ENCODE results near the gene IDH3A. TPM values are rescaled to one million over a fixed set of nuclear protein-coding genes. Genes with fewer than 3 reads are reported as not detected.

Gene IDH3A
- total RNA-seq, 1 experiment from 2014 or later, result 40.2 TPM

DNA sequence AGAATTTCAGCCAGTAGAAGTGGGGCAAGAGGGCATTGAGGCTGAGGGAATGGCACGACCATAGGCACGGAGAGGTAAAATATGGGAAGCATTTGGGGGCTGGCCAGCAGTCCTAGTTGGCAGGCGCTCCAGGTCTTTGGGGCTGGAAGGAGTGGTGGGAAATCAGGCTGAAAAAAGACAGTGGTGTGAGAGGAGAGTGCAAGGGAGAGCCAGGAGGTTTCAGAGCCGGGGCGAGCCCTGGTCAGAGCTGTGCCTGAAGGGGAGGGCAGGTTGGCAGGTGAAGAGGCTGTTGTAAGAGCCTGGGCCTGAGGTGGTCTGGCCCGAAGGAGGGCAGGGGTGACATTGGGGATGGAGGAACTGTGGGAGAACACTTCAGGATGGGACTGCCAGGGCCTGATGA is 1.6 kb upstream of the IDH3A start:
- H3K79me2 ChIP-seq (ENCODE audit: insufficient read depth, low read length), result no peaks in the 10 kb centered on the region
- H3K9ac ChIP-seq (ENCODE audit: extremely low read depth, insufficient read length, low read length), result no peak overlapping the region
- H3K4me2 ChIP-seq (ENCODE audit: insufficient read depth, insufficient read length, low read length), result no peak overlapping the region
- H4K20me1 ChIP-seq (ENCODE audit: control insufficient read depth, insufficient read depth, insufficient read length), result no peaks in the 10 kb centered on the region
- H2BK120ac ChIP-seq (ENCODE audit: low read depth, low read length, poor library complexity, severe bottlenecking), result no peak overlapping the region
- H2AFZ ChIP-seq (ENCODE audit: low read length), result no peak overlapping the region
- H2BK15ac ChIP-seq (ENCODE audit: low read depth, low read length), result no peak overlapping the region
- Mint-ChIP-seq H3K4me1 (peaks cover 11 to 22% of the 10 kb centered on the region in 2 experiments), H3K27ac (no peak overlapping the region), H3K27me3 (ENCODE audit: low read depth) (peaks cover 2% of the 10 kb centered on the region; the same call in 1 of the 2 replicates), H3K36me3 (ENCODE audit: insufficient read depth in 1 of 3, low read depth in 3 of 3) (peaks cover 0 to 5% (median 1%) of the 10 kb centered on the region in 3 experiments; a peak in 2 of 7 replicates), H3K4me3 (peak overlapping the region; percentile 50 to 57; a peak in 4 of 5 replicates), H3K9me3 (no peaks in the 10 kb centered on the region; a peak in 1 of 5 replicates)
- no peaks in the 10 kb centered on the region; the same call in 1 of the 2 replicates for H3K27me3 ChIP-seq (ENCODE audit: insufficient read depth, low read length)
- H3K9me3 ChIP-seq (ENCODE audit: control insufficient read depth, low read depth, low read length), result no peaks in the 10 kb centered on the region
- no peak overlapping the region for H4K91ac ChIP-seq (ENCODE audit: insufficient read length, low read depth, low read length)
- no peak overlapping the region for H3K56ac ChIP-seq (ENCODE audit: insufficient read length, low read depth, low read length)
- no peak overlapping the region for H3K14ac ChIP-seq (ENCODE audit: insufficient read depth, low read length)
- H2BK20ac ChIP-seq (ENCODE audit: low read depth, low read length, poor library complexity, severe bottlenecking), result no peak overlapping the region
- no peak overlapping the region for H4K8ac ChIP-seq (replicated peaks; ENCODE audit: insufficient read length, low read depth, low read length)
- no peak overlapping the region for H3K27ac ChIP-seq (ENCODE audit: insufficient read length, low read depth, low read length)
- DNase-seq, result no peak
- no peak overlapping the region for H2BK12ac ChIP-seq (ENCODE audit: insufficient read length, low read depth, low read length)
- H3K4me1 ChIP-seq (ENCODE audit: insufficient read depth, low read length), result no peaks in the 10 kb centered on the region
- H3K4ac ChIP-seq (ENCODE audit: low read depth, low read length), result no peak overlapping the region
- no peak overlapping the region for H3T11ph ChIP-seq (ENCODE audit: low read length)
- H4K5ac ChIP-seq (ENCODE audit: insufficient read length, low read depth, low read length), result no peak overlapping the region
- H2BK5ac ChIP-seq (ENCODE audit: insufficient read length, low read length), result no peak overlapping the region
- H2AK5ac ChIP-seq (ENCODE audit: insufficient read length, low read length), result no peak overlapping the region
- H3K23me2 ChIP-seq (ENCODE audit: insufficient read length, low read depth, low read length, poor library complexity, severe bottlenecking), result peaks cover 3% of the 10 kb centered on the region
- H3K79me1 ChIP-seq (ENCODE audit: insufficient read depth, low read depth, low read length, poor library complexity, severe bottlenecking), result no peaks in the 10 kb centered on the region
- TF ChIP-seq, protein P1, sequence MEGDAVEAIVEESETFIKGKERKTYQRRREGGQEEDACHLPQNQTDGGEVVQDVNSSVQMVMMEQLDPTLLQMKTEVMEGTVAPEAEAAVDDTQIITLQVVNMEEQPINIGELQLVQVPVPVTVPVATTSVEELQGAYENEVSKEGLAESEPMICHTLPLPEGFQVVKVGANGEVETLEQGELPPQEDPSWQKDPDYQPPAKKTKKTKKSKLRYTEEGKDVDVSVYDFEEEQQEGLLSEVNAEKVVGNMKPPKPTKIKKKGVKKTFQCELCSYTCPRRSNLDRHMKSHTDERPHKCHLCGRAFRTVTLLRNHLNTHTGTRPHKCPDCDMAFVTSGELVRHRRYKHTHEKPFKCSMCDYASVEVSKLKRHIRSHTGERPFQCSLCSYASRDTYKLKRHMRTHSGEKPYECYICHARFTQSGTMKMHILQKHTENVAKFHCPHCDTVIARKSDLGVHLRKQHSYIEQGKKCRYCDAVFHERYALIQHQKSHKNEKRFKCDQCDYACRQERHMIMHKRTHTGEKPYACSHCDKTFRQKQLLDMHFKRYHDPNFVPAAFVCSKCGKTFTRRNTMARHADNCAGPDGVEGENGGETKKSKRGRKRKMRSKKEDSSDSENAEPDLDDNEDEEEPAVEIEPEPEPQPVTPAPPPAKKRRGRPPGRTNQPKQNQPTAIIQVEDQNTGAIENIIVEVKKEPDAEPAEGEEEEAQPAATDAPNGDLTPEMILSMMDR (conservative IDR thresholded peaks at IDR 0.05), result no peak
- no peak overlapping the region for H3K23ac ChIP-seq (ENCODE audit: insufficient read length, low read depth, low read length)
- no CpG with 5 or more reads among the region's 6 CpGs for WGBS (ENCODE audit: extremely low coverage, insufficient read length, low lambda C conversion rate)
- no peak overlapping the region for H3K18ac ChIP-seq (ENCODE audit: insufficient read length, low read depth, low read length)
